ENCODE measurements around the gene KLF6. TPM values are rescaled to one million over a fixed set of nuclear protein-coding genes. Genes with fewer than 3 reads are reported as not detected.

The KLF6 gene
- total and polyA plus RNA-seq, 9 of the 15 experiments (the other 6 are each of a cell fraction or from before 2014, with no cell fraction given): 3.2 to 23.9 (median 8.0) TPM

DNA sequence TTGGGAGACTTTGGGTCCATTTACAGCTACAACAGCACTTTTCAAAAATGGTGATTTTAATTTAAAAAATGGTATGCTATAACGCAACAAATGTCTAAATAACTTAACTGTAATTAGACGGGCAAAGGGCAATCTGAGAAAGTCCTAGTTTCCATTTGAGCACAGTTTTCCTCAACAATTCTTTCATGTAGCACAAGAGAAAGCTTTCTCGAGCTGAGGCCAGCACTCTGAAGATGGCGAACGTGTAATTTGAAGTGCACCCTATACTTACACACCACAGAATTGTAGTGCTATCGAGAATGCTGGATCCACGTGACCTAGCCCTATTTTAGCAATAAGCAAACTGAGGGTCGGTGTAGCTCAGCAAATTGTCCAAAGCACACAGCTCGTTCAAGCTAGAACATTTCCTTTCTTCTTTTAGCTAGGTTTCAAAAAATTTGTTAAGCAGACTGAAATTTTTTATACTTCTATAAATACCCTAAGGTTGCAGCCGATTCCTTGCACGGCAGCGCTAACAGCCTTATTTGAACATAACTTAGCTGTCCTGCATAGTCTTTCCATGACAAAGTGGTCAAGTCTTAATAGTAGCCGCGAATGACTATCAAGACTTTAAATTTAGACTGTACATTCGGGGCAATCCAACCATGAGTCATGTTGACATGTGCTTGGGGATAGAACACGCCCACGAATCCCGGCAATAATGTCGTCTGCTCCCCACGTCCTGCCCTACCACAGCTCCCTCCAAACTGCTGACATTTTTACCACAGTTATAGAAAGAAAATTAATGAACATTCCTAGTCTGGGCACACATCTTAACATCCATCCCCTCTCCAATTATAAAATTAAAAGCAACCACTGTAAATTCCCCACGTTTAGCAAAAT lies 10.0 kb downstream of the KLF6 start (continued):
- TF ChIP-seq JUN (IDR thresholded peaks at IDR 0.05; ENCODE audit: borderline replicate concordance, low read depth, low read length) (peak; percentile 77; the same call in 1 of the 2 replicates), JUN (CRISPR knock-in tag; IDR thresholded peaks at IDR 0.05; ENCODE audit: borderline replicate concordance) (no peak), MEIS2 (IDR thresholded peaks at IDR 0.05; ENCODE audit: partially characterized antibody) (peak; percentile 38), SP1 (CRISPR knock-in tag; IDR thresholded peaks at IDR 0.05) (peak; percentile 56; the same call in 1 of the 2 replicates), FOSL1 (tag; conservative IDR thresholded peaks at IDR 0.05) (peak; percentile 85; the same call in 1 of the 2 replicates), MGA (IDR thresholded peaks at IDR 0.05) (peak; percentile 43; the same call in 1 of the 2 replicates), POLR2B (IDR thresholded peaks at IDR 0.05; ENCODE audit: low read depth, partially characterized antibody) (peak; percentile 68), GTF2E2 (tag; IDR thresholded peaks at IDR 0.05) (peak; percentile 64), FOXK2 (conservative IDR thresholded peaks at IDR 0.05 in 1 of 2, IDR thresholded peaks at IDR 0.05 in 1 of 2; ENCODE audit: low read depth in 2 of 2) (peak; percentile 69 to 71; a peak in 3 of 4 replicates), ZNF75A (CRISPR knock-in tag; IDR thresholded peaks at IDR 0.05) (0 out of 2 replicates have a peak, but pooled peaks have one; percentile 16), TRIM24 (IDR thresholded peaks at IDR 0.05) (peak in 1 of 2 experiments; percentile 13; a peak in 1 of 4 replicates), L3MBTL2 (IDR thresholded peaks at IDR 0.05) (peak; percentile 56), NELFE (IDR thresholded peaks at IDR 0.05; ENCODE audit: insufficient read depth, insufficient read length) (no peak)

Data from K562 (cell line).